HepG2 (cell line): ENCODE measurements around the gene MTA2. TPM values are rescaled to one million over a fixed set of nuclear protein-coding genes. Genes with fewer than 3 reads are reported as not detected.

ENCODE experiments used
- AGO1 ChIP-seq: fragments of 200-400 bp; formaldehyde crosslinking; IDR thresholded peaks from 2 replicates; pipeline ENCODE4 v1.6.1; 2017; ENCODE audit warnings: mild to moderate bottlenecking, low read depth, low read length, moderate library complexity; ENCODE audit not compliant: poor library complexity, severe bottlenecking
- ARID2 ChIP-seq: sonication (generic); formaldehyde crosslinking; IDR thresholded peaks from 2 replicates; pipeline ENCODE4 v1.8.1; 2022; ENCODE audit warnings: mild to moderate bottlenecking, missing genetic modification reagents, borderline replicate concordance
- BCL3 ChIP-seq: sonication (generic); formaldehyde crosslinking; IDR thresholded peaks from 2 replicates; pipeline ENCODE4 v1.5.1; 2020; ENCODE audit warnings: mild to moderate bottlenecking, missing genetic modification reagents, moderate library complexity
- CBX5 ChIP-seq: sonication (generic); formaldehyde crosslinking; IDR thresholded peaks from 2 replicates; pipeline ENCODE4 v1.4.0; 2020; ENCODE audit warnings: missing genetic modification reagents, borderline replicate concordance
- FOXK1 ChIP-seq: sonication (generic); formaldehyde crosslinking; IDR thresholded peaks from 2 replicates; pipeline ENCODE4 v1.4.0; 2020; ENCODE audit warnings: low read depth, missing genetic modification reagents, borderline replicate concordance
- HNF4G ChIP-seq, 2 experiments: sonication (generic) in 1 of 2; formaldehyde crosslinking in 1 of 2; IDR thresholded peaks; 2 replicates each; pipeline versions ENCODE4 v1.4.0 to v1.6.1; 2011 to 2020; ENCODE audit warnings: borderline replicate concordance in 2 of 2, low read depth in 2 of 2, mild to moderate bottlenecking in 2 of 2, low read length in 1 of 2, missing genetic modification reagents in 1 of 2, moderate library complexity in 1 of 2
- IRF1 ChIP-seq: sonication (generic); formaldehyde crosslinking; IDR thresholded peaks from 2 replicates; pipeline ENCODE4 v1.4.0; 2020; ENCODE audit warnings: low read depth, mild to moderate bottlenecking, missing genetic modification reagents
- KAT7 ChIP-seq: IDR thresholded peaks from 2 replicates; pipeline ENCODE4 v1.6.1; 2018; ENCODE audit warnings: borderline replicate concordance, missing compliant biosample characterization
- KDM5A ChIP-seq: fragments of 200-600 bp; sonication (generic); IDR thresholded peaks from 2 replicates; pipeline ENCODE4 v1.7.0; 2018; ENCODE audit warnings: antibody characterized with exemption, mild to moderate bottlenecking, low read length, borderline replicate concordance
- MTA3 ChIP-seq: sonication (generic); formaldehyde crosslinking; IDR thresholded peaks from 2 replicates; pipeline ENCODE4 v1.4.0; 2020; ENCODE audit warnings: missing genetic modification reagents
- MZF1 ChIP-seq: sonication (generic); formaldehyde crosslinking; IDR thresholded peaks from 2 replicates; pipeline ENCODE4 v1.8.1; 2023; ENCODE audit warnings: mild to moderate bottlenecking, missing genetic modification reagents, borderline replicate concordance
- NFKB2 ChIP-seq: sonication (generic); formaldehyde crosslinking; IDR thresholded peaks from 2 replicates; pipeline ENCODE4 v1.4.0; 2020; ENCODE audit warnings: missing genetic modification reagents, borderline replicate concordance
- NRL ChIP-seq: sonication (generic); formaldehyde crosslinking; IDR thresholded peaks from 2 replicates; pipeline ENCODE4 v1.5.0; 2020; ENCODE audit warnings: missing genetic modification reagents, mild to moderate bottlenecking, moderate library complexity, borderline replicate concordance
- PCBP1 ChIP-seq: fragments of 200-400 bp; formaldehyde crosslinking; IDR thresholded peaks from 2 replicates; pipeline ENCODE4 v1.6.1; 2017; ENCODE audit warnings: mild to moderate bottlenecking, low read depth, low read length, borderline replicate concordance
- PHF8 ChIP-seq: sonication (generic); formaldehyde crosslinking; IDR thresholded peaks from 2 replicates; pipeline ENCODE4 v1.5.0; 2020; ENCODE audit warnings: missing genetic modification reagents
- ZKSCAN5 ChIP-seq: sonication (generic); formaldehyde crosslinking; IDR thresholded peaks from 2 replicates; pipeline ENCODE4 v1.5.1; 2020; ENCODE audit warnings: mild to moderate bottlenecking, missing genetic modification reagents
- ZNF180 ChIP-seq: sonication (generic); formaldehyde crosslinking; IDR thresholded peaks from 2 replicates; pipeline ENCODE4 v1.4.0; 2020; ENCODE audit warnings: low read depth, missing genetic modification reagents, borderline replicate concordance
- ZNF546 ChIP-seq: sonication (generic); formaldehyde crosslinking; conservative IDR thresholded peaks from 2 replicates; pipeline ENCODE4 v1.8.1; 2023; ENCODE audit warnings: mild to moderate bottlenecking, missing genetic modification reagents
- ZNF607 ChIP-seq: sonication (generic); formaldehyde crosslinking; IDR thresholded peaks from 2 replicates; pipeline ENCODE4 v1.5.1; 2020; ENCODE audit warnings: missing genetic modification reagents, mild to moderate bottlenecking, borderline replicate concordance
- ZNF737 ChIP-seq: sonication (generic); formaldehyde crosslinking; IDR thresholded peaks from 2 replicates; pipeline ENCODE4 v1.5.0; 2020; ENCODE audit warnings: missing genetic modification reagents, mild to moderate bottlenecking, borderline replicate concordance
- polyA plus RNA-seq, 8 experiments: library from polyadenylated mRNA; depleted of rRNA in 3 of 8; stranded (reverse) in 7 of 8; unstranded in 1 of 8; fragments of >200 nt; fragmentation: Illumina TruSeq in 4 of 8; extraction: Trizol in 4 of 8; gene quantifications; 2 replicates each; pipeline versions ENCODE4 v1.2.1 to v1.2.3, GENCODE V29; 2011 to 2016; ENCODE audit warnings: low read depth in 4 of 8, missing spikeins in 1 of 8, mixed read lengths in 1 of 8; ENCODE audit not compliant: insufficient read depth in 1 of 8
- total RNA-seq, 5 experiments: library from RNA; depleted of rRNA; stranded (reverse); fragments of >200 nt; fragmentation: Illumina TruSeq; extraction: Trizol; gene quantifications; 2 replicates each; pipeline ENCODE4 v1.2.3, GENCODE V29; 2016; ENCODE audit warnings: low read depth in 1 of 5
- TF ChIP-seq, protein P1 (sequence below): sonication (generic); formaldehyde crosslinking; conservative IDR thresholded peaks from 2 replicates; pipeline ENCODE4 v1.4.0; 2020; ENCODE audit warnings: missing genetic modification reagents
- TF ChIP-seq, protein P2 (sequence below): sonication (generic); formaldehyde crosslinking; IDR thresholded peaks from 2 replicates; pipeline ENCODE4 v1.8.1; 2023; ENCODE audit warnings: mild to moderate bottlenecking, inconsistent platforms, moderate library complexity, missing genetic modification reagents, borderline replicate concordance
- TF ChIP-seq, protein P3 (sequence below): sonication (generic); formaldehyde crosslinking; IDR thresholded peaks from 2 replicates; pipeline ENCODE4 v1.8.1; 2023; ENCODE audit warnings: missing genetic modification reagents, mild to moderate bottlenecking, borderline replicate concordance

Gene MTA2
- total and polyA plus RNA-seq, 2 of the 13 experiments (the other 11 are each of a cell fraction or from before 2014, with no cell fraction given) = 14.0 to 70.0 TPM

DNA sequence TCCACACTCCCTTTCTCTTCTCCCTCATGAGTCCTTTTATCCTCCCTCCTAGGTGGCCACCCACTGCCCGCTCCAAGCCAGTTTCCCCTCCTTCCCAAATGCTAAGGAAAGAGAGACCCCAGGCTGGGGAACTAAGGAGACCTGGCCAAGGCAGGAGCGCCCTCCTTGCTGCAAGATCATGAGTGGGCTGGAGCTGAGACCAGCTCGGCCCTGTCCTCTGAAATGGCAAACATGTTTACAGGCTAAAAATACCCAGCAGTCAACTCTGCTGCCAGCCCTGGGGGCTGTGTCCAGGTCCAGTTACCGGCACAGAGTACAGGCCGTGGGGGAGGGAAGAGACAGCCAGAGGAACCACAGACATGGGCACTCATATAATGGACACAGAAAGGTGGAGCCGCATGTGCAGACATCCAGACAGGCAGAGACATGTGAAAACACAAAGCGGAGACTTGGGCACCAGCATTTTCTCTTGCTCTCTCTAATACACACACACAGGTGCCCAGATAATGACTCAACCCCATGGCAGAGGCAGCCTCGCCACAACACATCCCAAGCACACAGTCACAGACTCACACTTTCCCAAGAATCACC, 53.9 kb downstream of the MTA2 start (continued):
- TF ChIP-seq HNF4G (IDR thresholded peaks at IDR 0.05; ENCODE audit: borderline replicate concordance, low read depth, low read length) (peak; percentile 42; the same call in 1 of the 2 replicates), HNF4G (CRISPR knock-in tag; IDR thresholded peaks at IDR 0.05; ENCODE audit: borderline replicate concordance, low read depth) (no peak), FOXK1 (CRISPR knock-in tag) (peak; percentile 82; the same call in 1 of the 2 replicates), MTA3 (CRISPR knock-in tag) (no peak), ZKSCAN5 (CRISPR knock-in tag) (no peak), ARID2 (no peak), BCL3 (no peak), ZNF737 (no peak), NRL (0 out of 2 replicates have a peak, but pooled peaks have one; percentile 54), AGO1 (no peak), KDM5A (no peak), PHF8 (no peak; the same call in 1 of the 2 replicates), CBX5 (peak; percentile 33; the same call in 1 of the 2 replicates), PCBP1 (no peak), IRF1 (CRISPR knock-in tag) (no peak), ZNF607 (no peak), ZNF180 (CRISPR knock-in tag) (no peak), NFKB2 (CRISPR knock-in tag) (no peak), KAT7 (0 out of 2 replicates have a peak, but pooled peaks have one; percentile 11), MZF1 (no peak), ZNF546 (0 out of 2 replicates have a peak, but pooled peaks have one; percentile 15)
- TF ChIP-seq, protein P1, sequence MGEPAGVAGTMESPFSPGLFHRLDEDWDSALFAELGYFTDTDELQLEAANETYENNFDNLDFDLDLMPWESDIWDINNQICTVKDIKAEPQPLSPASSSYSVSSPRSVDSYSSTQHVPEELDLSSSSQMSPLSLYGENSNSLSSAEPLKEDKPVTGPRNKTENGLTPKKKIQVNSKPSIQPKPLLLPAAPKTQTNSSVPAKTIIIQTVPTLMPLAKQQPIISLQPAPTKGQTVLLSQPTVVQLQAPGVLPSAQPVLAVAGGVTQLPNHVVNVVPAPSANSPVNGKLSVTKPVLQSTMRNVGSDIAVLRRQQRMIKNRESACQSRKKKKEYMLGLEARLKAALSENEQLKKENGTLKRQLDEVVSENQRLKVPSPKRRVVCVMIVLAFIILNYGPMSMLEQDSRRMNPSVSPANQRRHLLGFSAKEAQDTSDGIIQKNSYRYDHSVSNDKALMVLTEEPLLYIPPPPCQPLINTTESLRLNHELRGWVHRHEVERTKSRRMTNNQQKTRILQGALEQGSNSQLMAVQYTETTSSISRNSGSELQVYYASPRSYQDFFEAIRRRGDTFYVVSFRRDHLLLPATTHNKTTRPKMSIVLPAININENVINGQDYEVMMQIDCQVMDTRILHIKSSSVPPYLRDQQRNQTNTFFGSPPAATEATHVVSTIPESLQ (CRISPR knock-in tag) = no peak
- TF ChIP-seq, protein P2, sequence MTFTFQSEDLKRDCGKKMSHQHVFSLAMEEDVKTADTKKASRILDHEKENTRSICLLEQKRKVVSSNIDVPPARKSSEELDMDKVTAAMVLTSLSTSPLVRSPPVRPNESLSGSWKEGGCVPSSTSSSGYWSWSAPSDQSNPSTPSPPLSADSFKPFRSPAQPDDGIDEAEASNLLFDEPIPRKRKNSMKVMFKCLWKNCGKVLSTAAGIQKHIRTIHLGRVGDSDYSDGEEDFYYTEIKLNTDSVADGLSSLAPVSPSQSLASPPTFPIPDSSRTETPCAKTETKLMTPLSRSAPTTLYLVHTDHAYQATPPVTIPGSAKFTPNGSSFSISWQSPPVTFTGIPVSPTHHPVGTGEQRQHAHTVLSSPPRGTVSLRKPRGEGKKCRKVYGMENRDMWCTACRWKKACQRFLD (CRISPR knock-in tag) = no peak
- TF ChIP-seq, protein P3, sequence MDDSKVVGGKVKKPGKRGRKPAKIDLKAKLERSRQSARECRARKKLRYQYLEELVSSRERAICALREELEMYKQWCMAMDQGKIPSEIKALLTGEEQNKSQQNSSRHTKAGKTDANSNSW (CRISPR knock-in tag) = no peak
